Measurements from ENCODE around the gene HSD17B2.

HSD17B2 gene

DNA sequence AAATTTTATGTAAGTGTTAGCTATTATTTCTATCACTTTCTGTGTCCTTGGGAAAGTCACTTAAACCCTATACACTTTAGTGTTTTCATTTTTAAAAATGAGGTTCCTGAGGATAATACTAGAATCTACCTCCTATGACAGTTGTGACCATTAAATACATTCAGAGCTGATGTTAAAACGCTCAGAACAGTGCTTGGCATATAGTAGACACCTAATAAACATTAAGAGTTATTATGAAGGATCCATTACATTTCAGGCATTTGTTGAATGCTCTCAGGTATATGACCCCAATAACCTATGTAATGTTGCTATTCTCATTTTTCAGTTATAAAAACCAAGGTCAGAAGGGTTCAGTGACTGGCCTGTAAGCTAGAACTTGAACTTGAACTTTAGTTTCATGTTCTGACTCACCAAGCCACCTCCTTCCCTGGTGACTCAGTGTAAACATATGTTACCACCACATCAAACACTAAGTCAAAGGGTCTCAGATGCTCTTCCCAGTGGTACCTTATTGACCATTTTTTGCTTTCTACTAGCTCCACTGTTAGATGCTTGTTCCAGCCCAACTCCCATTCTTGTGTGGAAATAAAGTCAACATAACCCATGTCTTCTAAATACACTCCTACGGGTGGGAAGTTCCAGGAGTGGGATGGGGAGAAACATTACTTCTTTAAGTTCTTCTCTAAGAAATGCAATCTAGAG lies 47.6 kb downstream of the HSD17B2 start:
- TF ChIP-seq, protein P1, sequence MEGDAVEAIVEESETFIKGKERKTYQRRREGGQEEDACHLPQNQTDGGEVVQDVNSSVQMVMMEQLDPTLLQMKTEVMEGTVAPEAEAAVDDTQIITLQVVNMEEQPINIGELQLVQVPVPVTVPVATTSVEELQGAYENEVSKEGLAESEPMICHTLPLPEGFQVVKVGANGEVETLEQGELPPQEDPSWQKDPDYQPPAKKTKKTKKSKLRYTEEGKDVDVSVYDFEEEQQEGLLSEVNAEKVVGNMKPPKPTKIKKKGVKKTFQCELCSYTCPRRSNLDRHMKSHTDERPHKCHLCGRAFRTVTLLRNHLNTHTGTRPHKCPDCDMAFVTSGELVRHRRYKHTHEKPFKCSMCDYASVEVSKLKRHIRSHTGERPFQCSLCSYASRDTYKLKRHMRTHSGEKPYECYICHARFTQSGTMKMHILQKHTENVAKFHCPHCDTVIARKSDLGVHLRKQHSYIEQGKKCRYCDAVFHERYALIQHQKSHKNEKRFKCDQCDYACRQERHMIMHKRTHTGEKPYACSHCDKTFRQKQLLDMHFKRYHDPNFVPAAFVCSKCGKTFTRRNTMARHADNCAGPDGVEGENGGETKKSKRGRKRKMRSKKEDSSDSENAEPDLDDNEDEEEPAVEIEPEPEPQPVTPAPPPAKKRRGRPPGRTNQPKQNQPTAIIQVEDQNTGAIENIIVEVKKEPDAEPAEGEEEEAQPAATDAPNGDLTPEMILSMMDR (IDR thresholded peaks at IDR 0.05; ENCODE audit: insufficient read depth, low read depth, low read length, missing control alignments): no peak
- peak; percentile 65 for DNase-seq (ENCODE audit: low read depth)

DNA sequence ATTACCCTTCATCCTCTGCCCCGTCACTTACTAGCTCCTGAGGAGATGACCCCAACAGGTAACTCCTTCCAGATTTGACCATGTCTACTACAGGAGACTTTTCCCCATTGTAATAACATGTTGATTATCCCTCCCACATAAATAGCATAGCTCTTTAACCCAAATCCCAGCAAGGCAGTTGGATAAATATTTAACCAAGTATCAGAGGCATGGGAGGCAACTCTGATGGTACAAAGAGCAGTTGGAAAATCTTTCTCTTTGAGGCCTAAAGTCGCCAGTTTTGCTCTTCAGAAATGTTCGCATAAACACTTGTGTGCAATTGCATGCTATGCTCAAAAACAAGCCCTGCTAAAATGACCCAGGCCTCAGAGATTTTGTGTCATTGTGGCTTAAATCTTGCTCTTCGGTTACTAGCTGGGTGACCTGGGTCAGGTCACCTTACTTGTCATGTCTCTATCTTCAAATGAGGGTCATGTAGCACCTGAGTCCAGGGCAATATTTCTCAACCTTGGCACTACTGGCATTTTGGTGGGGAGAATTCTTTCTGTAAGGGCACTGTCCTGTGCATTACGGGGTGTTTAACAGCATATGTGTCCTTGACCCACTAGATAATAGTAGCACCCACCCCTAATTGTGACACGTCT lies 48.8 kb downstream of the HSD17B2 start:
- TF ChIP-seq, protein P1 (IDR thresholded peaks at IDR 0.05; ENCODE audit: insufficient read depth, low read depth, low read length, missing control alignments): no peak
- H3K4me3 ChIP-seq (ENCODE audit: low read length): no peak overlapping the region
- DNase-seq (ENCODE audit: low read depth): no peak

More for the DNA sequence above, 47.6 kb downstream of the HSD17B2 start:
- no peak overlapping the region for H3K4me3 ChIP-seq (ENCODE audit: low read length)

DNA sequence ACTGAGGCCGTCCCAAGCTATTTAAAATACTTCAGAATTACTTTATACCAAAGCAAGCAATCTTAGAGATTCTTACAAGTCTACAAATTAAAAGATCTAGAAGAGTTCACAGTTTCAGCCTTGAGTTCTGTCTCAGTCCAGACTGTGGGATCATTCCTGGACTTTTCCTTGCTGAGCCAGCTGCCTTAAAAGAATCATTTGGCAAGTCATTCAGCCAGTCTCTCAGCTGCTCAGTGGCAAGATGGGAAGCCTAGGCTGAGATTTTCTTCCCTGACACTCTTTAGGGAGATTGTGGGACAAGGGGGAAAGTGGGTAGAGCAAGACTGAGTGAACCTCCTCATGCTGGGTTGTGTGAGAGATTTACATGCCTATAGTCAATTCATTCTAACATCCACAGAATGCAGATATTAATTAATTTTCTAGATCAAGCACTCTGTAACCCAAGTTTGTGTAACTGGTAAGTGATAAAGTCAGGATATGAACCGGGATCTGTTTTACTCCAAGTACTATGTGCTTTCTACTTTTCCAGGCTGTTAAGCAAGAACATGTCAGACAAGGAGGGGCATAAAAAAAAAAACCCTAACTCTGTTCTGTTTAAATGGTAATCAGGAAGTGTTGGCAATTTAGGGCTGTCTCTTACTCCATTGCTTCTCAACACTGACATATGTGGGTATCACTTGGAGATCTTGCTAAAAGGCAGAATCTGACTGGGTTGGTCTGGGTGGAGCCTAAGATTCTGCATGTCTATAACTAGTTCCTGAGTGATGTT lies 50.1 kb downstream of the HSD17B2 start:
- no peak overlapping the region for H3K4me3 ChIP-seq (ENCODE audit: low read length)
- DNase-seq (ENCODE audit: low read depth): no peak
- TF ChIP-seq, protein P1 (IDR thresholded peaks at IDR 0.05; ENCODE audit: insufficient read depth, low read depth, low read length, missing control alignments): no peak

DNA sequence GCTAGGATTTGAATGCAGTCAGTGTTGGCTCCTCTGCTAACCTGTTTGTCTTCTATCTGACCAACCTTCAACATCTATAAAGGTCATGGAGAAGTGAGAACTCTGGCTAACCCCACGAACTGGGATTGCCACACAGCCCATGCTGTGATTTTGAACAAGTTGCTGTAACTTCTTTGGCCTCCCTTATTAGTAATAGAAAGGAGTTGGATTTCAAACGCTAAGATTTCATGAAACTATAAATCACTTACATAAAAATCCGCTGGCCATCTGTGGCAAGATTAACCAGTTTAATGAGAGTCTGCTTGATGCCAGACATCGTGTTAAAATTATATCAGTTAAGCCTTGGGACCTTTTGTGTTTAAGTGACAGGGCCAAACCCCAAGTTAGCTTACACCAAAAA lies 53.4 kb downstream of the HSD17B2 start:
- TF ChIP-seq, protein P1 (IDR thresholded peaks at IDR 0.05; ENCODE audit: insufficient read depth, low read depth, low read length, missing control alignments): no peak
- no peak for DNase-seq (ENCODE audit: low read depth)
- no peak overlapping the region for H3K4me3 ChIP-seq (ENCODE audit: low read length)

DNA sequence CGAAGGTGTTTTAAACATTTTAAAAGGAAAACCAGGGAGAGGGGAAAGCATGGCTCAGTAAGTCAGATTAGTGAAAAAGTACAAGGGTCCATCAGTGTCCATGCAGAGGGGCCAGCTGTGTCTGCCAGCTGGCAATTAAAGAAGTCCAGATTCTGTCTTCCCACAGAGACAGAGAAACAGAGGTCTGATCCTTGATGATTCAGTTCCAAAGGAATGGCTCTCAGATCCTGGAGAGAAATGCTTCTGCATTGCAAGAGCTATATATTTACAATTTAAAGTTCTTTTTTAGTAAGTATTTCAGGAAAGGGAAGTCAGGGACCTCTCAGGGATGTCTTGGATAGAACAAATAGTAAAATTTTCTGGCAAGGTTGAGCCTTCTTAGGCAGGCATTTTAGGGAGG lies 56.2 kb downstream of the HSD17B2 start:
- H3K4me3 ChIP-seq (ENCODE audit: low read length): no peak overlapping the region
- DNase-seq (ENCODE audit: low read depth): peak; percentile 42
- TF ChIP-seq, protein P1 (IDR thresholded peaks at IDR 0.05; ENCODE audit: insufficient read depth, low read depth, low read length, missing control alignments): no peak

DNA sequence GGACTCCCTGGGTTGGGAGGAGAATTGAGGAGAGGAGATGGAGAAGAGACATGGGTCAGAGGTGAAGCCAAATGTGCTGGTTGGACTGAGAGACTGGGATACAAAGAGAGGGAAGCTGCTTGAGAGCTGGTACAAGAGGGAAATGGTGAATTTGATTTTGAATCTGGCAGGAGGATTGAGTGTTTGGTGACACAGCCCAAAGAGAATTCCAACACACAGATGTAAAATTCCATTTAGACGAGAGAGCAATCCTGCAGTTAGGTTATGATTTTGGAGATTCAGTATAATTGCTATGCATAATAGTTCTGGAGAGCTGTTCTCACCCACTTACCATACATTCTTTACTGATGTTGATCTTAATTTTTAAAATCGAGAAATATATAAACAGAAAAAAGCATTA lies 57.7 kb downstream of the HSD17B2 start:
- DNase-seq (ENCODE audit: low read depth): peak; percentile 34
- TF ChIP-seq, protein P1 (IDR thresholded peaks at IDR 0.05; ENCODE audit: insufficient read depth, low read depth, low read length, missing control alignments): no peak

More for the DNA sequence above, 57.7 kb downstream of the HSD17B2 start:
- no peak overlapping the region for H3K4me3 ChIP-seq (ENCODE audit: low read length)

All from epithelial cell of esophagus (primary cell).